Right cardiac atrium (tissue), 5 donors: ENCODE data around the gene H1-8. TPM values are rescaled to one million over a fixed set of nuclear protein-coding genes. Genes with fewer than 3 reads are reported as not detected.
"Not testable (repeated sequence)": the region's sequence is repeated elsewhere in the genome, so short reads cannot be mapped to it uniquely, and the experiment has no call there.

Source experiments
- ATAC-seq, 2 donors: fragments of 200-7000 bp; cut with Tn5 transposase; one replicate each; pipeline versions ENCODE4 v1.8.0 to v1.9.1; 2020; ENCODE audit warnings: moderate library complexity in 2 of 2, mild to moderate bottlenecking in 1 of 2
- DNase-seq, 3 donors: peaks; one replicate each; pipeline ENCODE4 v3.0.0-alpha.2; 2020
- H3K27ac ChIP-seq: one replicate; pipeline ENCODE4 v1.5.1; 2013; ENCODE audit warnings: mild to moderate bottlenecking, low read length, control low read depth, moderate library complexity
- H3K27me3 ChIP-seq: one replicate; pipeline ENCODE4 v1.6.1; 2013; ENCODE audit not compliant: control insufficient read depth, insufficient read depth
- H3K4me1 ChIP-seq: one replicate; pipeline ENCODE4 v1.6.1; 2013; ENCODE audit warnings: low read length; ENCODE audit not compliant: control insufficient read depth, insufficient read depth
- H3K4me3 ChIP-seq: one replicate; pipeline ENCODE4 v1.5.1; 2013; ENCODE audit warnings: low read length, control low read depth
- H3K9me3 ChIP-seq: one replicate; pipeline ENCODE4 v1.6.1; 2013; ENCODE audit warnings: low read length; ENCODE audit not compliant: control insufficient read depth
- WGBS: extraction: QIAGEN DNeasy Blood & Tissue Kit; methylation state at CpG from one replicate; pipeline ENCODE4 v1.1.7; 2013; 5-methylcytosine and 5-hydroxymethylcytosine counted together
- intact Hi-C, 4 donors: fragments of 100-400 bp; cut with DNase I; formaldehyde crosslinking; loops; one replicate each; pipeline versions ENCODE4 v1.11.0 to v1.14.0; 2022 to 2023
- polyA plus RNA-seq: library from polyadenylated mRNA; stranded (reverse); fragments of 200-250 nt; gene quantifications from one replicate; pipeline ENCODE4 v1.2.3, GENCODE V29; 2013
- total RNA-seq, 4 donors: library from RNA; stranded (reverse); fragmentation: NEBNext Ultra II Directional; extraction: Animal tissue kit (Norgen Biotek cat#: 25700); gene quantifications; one replicate each; pipeline ENCODE4 v1.2.1, GENCODE V29; 2021
- donor health status: healthy with polysubstance abuse.
- donor health status: DM: no; HTN: yes; CAD: no.
- donor health status: DM: no; HTN: no; CAD: no.
- donor health status: DM: no; HTN: yes; CAD: no; lungs with severe emphysema.
- donor health status: DM: yes; HTN: yes; CAD: no.

Gene H1-8
- total and polyA plus RNA-seq, 5 donors, result not detected

GRCh38 chr3:129534428-129535027 is 8.4 kb upstream of the H1-8 start:
- ATAC-seq, result no peak
- 82% methylated on average over 4 of the region's 4 CpGs for WGBS

DNA sequence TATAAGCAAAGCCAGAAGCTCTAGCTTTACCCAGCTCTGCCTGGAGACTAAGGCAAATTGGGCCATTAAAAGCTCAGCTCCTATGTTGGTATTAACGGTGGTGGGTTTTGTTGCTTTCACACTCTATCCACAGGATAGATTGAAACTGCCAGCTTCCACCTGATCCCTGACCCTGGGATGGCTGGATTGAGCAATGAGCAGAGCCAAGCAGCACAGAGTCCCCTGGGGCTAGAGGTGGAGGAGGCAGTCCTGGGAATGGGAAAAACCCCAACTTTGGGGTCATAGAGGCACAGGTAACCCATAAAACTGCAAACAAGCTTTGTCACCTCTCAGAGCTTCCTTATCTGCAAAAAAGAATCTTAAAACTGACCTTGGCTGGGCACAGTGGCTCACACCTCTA is 7.9 kb upstream of the H1-8 start:
- no peak for ATAC-seq
- no peaks in the 10 kb centered on the region for H3K9me3 ChIP-seq
- no peaks in the 10 kb centered on the region for H3K27me3 ChIP-seq
- no peaks in the 10 kb centered on the region for H3K4me1 ChIP-seq
- H3K4me3 ChIP-seq, result no peak overlapping the region
- no peak for DNase-seq
- H3K27ac ChIP-seq, result no peak overlapping the region
- intact Hi-C loops, result no loop called here
- 83% methylated on average over 1 of the region's 1 CpG for WGBS

More at GRCh38 chr3:129534428-129535027, 8.4 kb upstream of the H1-8 start:
- no peaks in the 10 kb centered on the region for H3K27me3 ChIP-seq
- H3K9me3 ChIP-seq, result no peaks in the 10 kb centered on the region
- no peak overlapping the region for H3K27ac ChIP-seq
- H3K4me3 ChIP-seq, result no peak overlapping the region
- peaks cover 2% of the 10 kb centered on the region for H3K4me1 ChIP-seq
- intact Hi-C loops, result no loop called here
- no peak for DNase-seq

- Histone ChIP-seq H3K27ac (no peak overlapping the region), H3K9me3 (no peaks in the 10 kb centered on the region), H3K4me1 (no peaks in the 10 kb centered on the region), H3K4me3 (no peak overlapping the region), H3K27me3 (no peaks in the 10 kb centered on the region)
- intact Hi-C loops, result no loop called here
- DNase-seq (no peak), ATAC-seq (no peak)
- WGBS, result 84% methylated on average over 2 of the region's 2 CpGs
Observed at GRCh38 chr3:129536374-129536667, 6.7 kb upstream of the H1-8 start.

DNA sequence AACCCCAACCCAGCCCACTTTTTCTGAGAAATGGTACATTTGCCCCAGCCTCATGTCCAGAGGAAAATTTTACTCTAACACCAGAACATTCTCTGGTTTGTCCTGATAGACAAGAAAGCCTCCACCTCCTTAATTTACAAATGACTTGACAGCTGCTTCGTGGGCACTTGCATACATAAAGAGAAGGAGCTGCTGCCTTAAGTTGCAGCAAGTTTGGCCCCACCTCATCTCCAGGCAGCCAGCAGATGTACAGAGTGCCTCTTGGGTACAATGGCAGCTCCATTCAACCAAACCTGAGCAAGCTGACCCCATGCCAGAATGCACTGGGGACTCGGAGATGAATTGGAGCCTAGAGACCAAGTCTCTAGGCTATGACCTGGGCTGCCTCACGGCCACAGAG is 6.2 kb upstream of the H1-8 start:
- Histone ChIP-seq H3K9me3 (no peaks in the 10 kb centered on the region), H3K4me3 (no peak overlapping the region), H3K27me3 (no peaks in the 10 kb centered on the region), H3K4me1 (no peaks in the 10 kb centered on the region), H3K27ac (no peak overlapping the region)
- intact Hi-C loops, result no loop called here
- no peak for DNase-seq
- ATAC-seq, result no peak
- WGBS, result 93% methylated on average over 3 of the region's 3 CpGs

GRCh38 chr3:129539206-129539605 is 3.8 kb upstream of the H1-8 start:
- no peak overlapping the region for H3K27ac ChIP-seq

GRCh38 chr3:129540776-129541516 is 2.0 kb upstream of the H1-8 start:
- Histone ChIP-seq H3K4me3 (no peak overlapping the region), H3K27me3 (no peaks in the 10 kb centered on the region), H3K9me3 (no peaks in the 10 kb centered on the region), H3K27ac (no peak overlapping the region), H3K4me1 (no peaks in the 10 kb centered on the region)
- intact Hi-C loops, result no loop called here
- DNase-seq, result no peak
- WGBS, result 89% methylated on average over 11 of the region's 11 CpGs
- no peak for ATAC-seq

More at GRCh38 chr3:129539206-129539605, 3.8 kb upstream of the H1-8 start:
- Histone ChIP-seq H3K4me1 (no peaks in the 10 kb centered on the region), H3K27me3 (no peaks in the 10 kb centered on the region), H3K4me3 (no peak overlapping the region), H3K9me3 (no peaks in the 10 kb centered on the region)
- no peak for DNase-seq
- no peak for ATAC-seq
- intact Hi-C loops, result no loop called here
- WGBS, result 85% methylated on average over 8 of the region's 8 CpGs

GRCh38 chr3:129542747-129543146 is 228 bp upstream of the H1-8 start:
- H3K27me3 ChIP-seq, result no peaks in the 10 kb centered on the region
- H3K27ac ChIP-seq, result no peak overlapping the region
- H3K4me3 ChIP-seq, result no peak overlapping the region
- no peaks in the 10 kb centered on the region for H3K9me3 ChIP-seq
- H3K4me1 ChIP-seq, result no peaks in the 10 kb centered on the region
- intact Hi-C loops, result no loop called here
- ATAC-seq (no peak), DNase-seq (peak in 1 of 3 donors; percentile 37)
- 93% methylated on average over 5 of the region's 5 CpGs for WGBS

DNA sequence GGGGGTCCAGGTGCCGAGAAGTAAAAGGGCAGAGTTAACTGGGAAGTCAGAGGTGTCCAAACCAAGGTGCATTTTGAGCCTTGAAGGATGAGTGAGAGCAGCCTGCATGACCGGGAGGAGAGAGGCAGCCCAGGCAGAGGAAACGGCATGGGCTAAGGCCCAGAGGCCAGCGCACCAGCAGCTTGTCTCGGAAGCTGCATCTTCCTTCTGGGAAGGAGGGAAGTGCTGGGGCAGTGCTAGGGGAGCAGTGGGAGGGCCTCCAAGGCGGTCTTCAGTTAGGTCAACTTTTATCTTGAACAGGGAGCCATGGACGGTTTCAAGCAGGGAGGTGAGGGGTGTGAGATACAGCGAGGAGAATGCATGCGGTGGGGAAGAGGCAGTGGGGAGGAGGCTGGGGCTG is 1.0 kb downstream of the H1-8 start:
- ATAC-seq (no peak), DNase-seq (peak in 1 of 3 donors; percentile 20)
- intact Hi-C loops, result no loop called here

DNA sequence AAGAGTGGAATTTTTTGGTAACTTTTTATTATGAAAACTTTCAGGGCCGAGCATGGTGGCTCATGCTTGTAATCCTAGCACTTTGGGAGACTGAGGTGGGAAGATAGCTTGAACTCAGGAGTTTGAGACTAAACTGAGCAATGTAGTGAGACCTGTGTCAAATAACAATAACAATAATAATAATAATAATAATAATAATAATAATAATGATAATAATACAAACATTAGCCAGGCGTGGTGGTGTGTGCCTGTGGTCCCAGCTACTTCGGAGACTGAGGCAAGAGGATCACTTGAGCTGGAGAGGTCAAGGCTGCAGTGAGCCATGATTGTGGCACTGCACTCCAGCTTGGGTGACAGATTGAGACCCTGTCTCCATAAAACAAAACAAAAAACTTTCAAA is 3.0 kb downstream of the H1-8 start:
- ATAC-seq, H3K27me3 ChIP-seq, H3K9me3 ChIP-seq, intact Hi-C loops, H3K4me1 ChIP-seq, H3K27ac ChIP-seq, H3K4me3 ChIP-seq: not testable (repeated sequence)
- DNase-seq, result peak in 1 of 3 donors; percentile 9
- 96% methylated on average over 3 of the region's 3 CpGs for WGBS

More for the DNA sequence above, 1.0 kb downstream of the H1-8 start:
- WGBS, result 77% methylated on average over 9 of the region's 9 CpGs
- Histone ChIP-seq H3K9me3 (no peaks in the 10 kb centered on the region), H3K4me1 (no peaks in the 10 kb centered on the region), H3K4me3 (no peak overlapping the region), H3K27me3 (no peaks in the 10 kb centered on the region), H3K27ac (no peak overlapping the region)

DNA sequence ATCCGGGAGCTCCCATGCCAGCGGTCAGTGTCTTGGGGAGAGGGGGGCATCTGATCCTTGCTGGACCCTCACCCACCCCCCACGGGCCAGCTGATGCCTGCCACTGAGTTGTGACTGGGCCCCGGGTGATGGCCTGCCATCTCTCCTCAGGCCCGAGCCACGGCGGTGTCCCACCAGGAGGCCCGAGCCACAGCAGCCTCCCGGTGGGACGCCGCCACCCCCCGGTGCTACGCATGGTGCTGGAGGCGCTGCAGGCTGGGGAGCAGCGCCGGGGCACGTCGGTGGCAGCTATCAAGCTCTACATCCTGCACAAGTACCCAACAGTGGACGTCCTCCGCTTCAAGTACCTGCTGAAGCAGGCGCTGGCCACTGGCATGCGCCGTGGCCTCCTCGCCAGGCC is 4.3 kb downstream of the H1-8 start:
- intact Hi-C loops, result no loop called here
- 94% methylated on average over 24 of the region's 24 CpGs for WGBS
- peak in 2 of 3 donors; percentile 44 to 47 for DNase-seq

GRCh38 chr3:129548104-129548965 is 5.4 kb downstream of the H1-8 start:
- H3K27ac ChIP-seq, result no peak overlapping the region
- H3K27me3 ChIP-seq, result no peaks in the 10 kb centered on the region
- 91% methylated on average over 19 of the region's 19 CpGs for WGBS
- no peaks in the 10 kb centered on the region for H3K9me3 ChIP-seq
- intact Hi-C loops, result no loop called here
- no peaks in the 10 kb centered on the region for H3K4me1 ChIP-seq
- ATAC-seq (no peak), DNase-seq (peak in 2 of 3 donors; percentile 25 to 33)
- H3K4me3 ChIP-seq, result no peak overlapping the region

More for the DNA sequence above, 4.3 kb downstream of the H1-8 start:
- Histone ChIP-seq H3K4me3 (no peak overlapping the region), H3K4me1 (no peaks in the 10 kb centered on the region), H3K27ac (no peak overlapping the region), H3K9me3 (no peaks in the 10 kb centered on the region), H3K27me3 (no peaks in the 10 kb centered on the region)
- ATAC-seq, result no peak
